ENCODE measurements around the gene CBY2. TPM values are rescaled to one million over a fixed set of nuclear protein-coding genes. Genes with fewer than 3 reads are reported as not detected.

Gene CBY2
- total RNA-seq, 2 experiments from 2014 or later = not detected

GRCh38 chr13:45691251-45691650, 10.9 kb upstream of the CBY2 start:
- ChIA-PET POLR2A (no interaction called here), CTCF (interaction anchor here (1.4 to 1.7 kb wide), 3 partner anchors 8 to 12 kb away, joined by 5 read pairs; no protein-coding TSS in a partner anchor)
- ATAC-seq = no peak
- intact Hi-C loops (cut with micrococcal nuclease) = no loop called here
- no peak for TF ChIP-seq CTCF (IDR thresholded peaks at IDR 0.05)
- Mint-ChIP-seq H3K36me3 (ENCODE audit: low read depth) (no peaks in the 10 kb centered on the region), H3K4me3 (no peak overlapping the region), H3K9me3 (no peaks in the 10 kb centered on the region), H3K4me1 (ENCODE audit: low read depth) (peaks cover 10% of the 10 kb centered on the region), H3K27me3 (no peaks in the 10 kb centered on the region), H3K27ac (no peak overlapping the region)
- no peak for DNase-seq

- Mint-ChIP-seq H3K4me3 (no peak overlapping the region), H3K36me3 (ENCODE audit: low read depth) (no peaks in the 10 kb centered on the region), H3K4me1 (ENCODE audit: low read depth) (peaks cover 10% of the 10 kb centered on the region), H3K27ac (no peak overlapping the region), H3K9me3 (no peaks in the 10 kb centered on the region), H3K27me3 (no peaks in the 10 kb centered on the region)
- intact Hi-C loops (cut with micrococcal nuclease) = no loop called here
- TF ChIP-seq CTCF (IDR thresholded peaks at IDR 0.05) = no peak
- CTCF ChIA-PET = interaction anchor here (1.4 to 1.7 kb wide), 3 partner anchors 9 to 11 kb away, joined by 5 read pairs; no protein-coding TSS in a partner anchor
- no peak for DNase-seq
- POLR2A ChIA-PET = no interaction called here
- no peak for ATAC-seq
Observed at GRCh38 chr13:45691667-45692066, 10.5 kb upstream of the CBY2 start.

- no peaks in the 10 kb centered on the region for H3K27me3 Mint-ChIP-seq
- peaks cover 10% of the 10 kb centered on the region for H3K4me1 Mint-ChIP-seq (ENCODE audit: low read depth)
- no peaks in the 10 kb centered on the region for H3K9me3 Mint-ChIP-seq
- no peak for TF ChIP-seq CTCF (IDR thresholded peaks at IDR 0.05)
- POLR2A ChIA-PET = interaction anchor here (0.6 kb wide), 1 partner anchor 54 kb away, joined by 3 read pairs; no protein-coding TSS in a partner anchor
- H3K27ac Mint-ChIP-seq = peak overlapping the region; percentile 62
- intact Hi-C loops (cut with micrococcal nuclease) = no loop called here
- peak; percentile 37 for DNase-seq
- CTCF ChIA-PET = interaction anchor here (0.5 to 1.0 kb wide), 3 partner anchors 53 to 153 kb away, joined by 3 read pairs; no protein-coding TSS in a partner anchor
- H3K4me3 Mint-ChIP-seq = no peak overlapping the region
- no peaks in the 10 kb centered on the region for H3K36me3 Mint-ChIP-seq (ENCODE audit: low read depth)
- ATAC-seq = peak; percentile 78
Observed at GRCh38 chr13:45695198-45695730, 6.9 kb upstream of the CBY2 start.

- ATAC-seq (no peak), DNase-seq (no peak)
- Mint-ChIP-seq H3K27ac (peak overlapping the region; percentile 0), H3K36me3 (ENCODE audit: low read depth) (no peaks in the 10 kb centered on the region), H3K4me3 (no peak overlapping the region), H3K27me3 (no peaks in the 10 kb centered on the region), H3K4me1 (ENCODE audit: low read depth) (peaks cover 18% of the 10 kb centered on the region), H3K9me3 (no peaks in the 10 kb centered on the region)
- TF ChIP-seq CTCF (IDR thresholded peaks at IDR 0.05) = no peak
- ChIA-PET CTCF (interaction anchor here (1.0 kb wide), 1 partner anchor 13 kb away, joined by 3 read pairs; no protein-coding TSS in a partner anchor), POLR2A (no interaction called here)
- intact Hi-C loops (cut with micrococcal nuclease) = no loop called here
Observed at GRCh38 chr13:45696610-45697226, 5.4 kb upstream of the CBY2 start.

Measured in activated CD8-positive, alpha-beta T cell treated with anti-CD3 and anti-CD28 coated beads for 36 hours (primary cell).